HG02973 (cell line): Measurements from ENCODE around the gene DUSP1.
A peak's percentile ranks its signal among the peaks of the same experiment; 100 is the strongest.

Experiments
- ATAC-seq: cut with Tn5 transposase; IDR thresholded peaks from one replicate; pipeline ENCODE4 v1.9.1; 2021; ENCODE audit warnings: moderate library complexity; ENCODE audit not compliant: unreplicated experiment

Gene DUSP1

GRCh38 chr5:172782169-172783039 is 11.4 kb upstream of the DUSP1 start:
- no peak for ATAC-seq

GRCh38 chr5:172779691-172780341 is 8.8 kb upstream of the DUSP1 start:
- no peak for ATAC-seq

- peak; percentile 12 for ATAC-seq
Observed at GRCh38 chr5:172777881-172778814, 7.2 kb upstream of the DUSP1 start.

GRCh38 chr5:172776235-172776594 is 5.2 kb upstream of the DUSP1 start:
- no peak for ATAC-seq

- no peak for ATAC-seq
Observed at GRCh38 chr5:172775326-172776234, 4.6 kb upstream of the DUSP1 start.

GRCh38 chr5:172774561-172775315 is 3.7 kb upstream of the DUSP1 start:
- no peak for ATAC-seq

GRCh38 chr5:172773481-172774469 is 2.8 kb upstream of the DUSP1 start:
- ATAC-seq: no peak

- peak; percentile 31 for ATAC-seq
Observed at GRCh38 chr5:172772112-172772906, 1.3 kb upstream of the DUSP1 start.

GRCh38 chr5:172771439-172772111 is 580 bp upstream of the DUSP1 start:
- no peak for ATAC-seq

GRCh38 chr5:172770374-172770674 is 671 bp downstream of the DUSP1 start:
- ATAC-seq: peak; percentile 32

- no peak for ATAC-seq
Observed at GRCh38 chr5:172769616-172770373, 1.2 kb downstream of the DUSP1 start.

- no peak for ATAC-seq
Observed at GRCh38 chr5:172769342-172769615, 1.7 kb downstream of the DUSP1 start.

GRCh38 chr5:172768573-172769341 is 2.2 kb downstream of the DUSP1 start:
- ATAC-seq: no peak

- no peak for ATAC-seq
Observed at GRCh38 chr5:172768098-172768572, 2.9 kb downstream of the DUSP1 start.

- no peak for ATAC-seq
Observed at GRCh38 chr5:172766287-172767108, 4.5 kb downstream of the DUSP1 start.
